ENCODE measurements around the gene COX6B1. TPM values are rescaled to one million over a fixed set of nuclear protein-coding genes. Genes with fewer than 3 reads are reported as not detected.
A peak's percentile ranks its signal among the peaks of the same experiment; 100 is the strongest.
"Not testable (repeated sequence)": the region's sequence is repeated elsewhere in the genome, so short reads cannot be mapped to it uniquely, and the experiment has no call there.

Gene COX6B1
- polyA plus RNA-seq, 2 donors = 1,022 to 1,339 TPM

DNA sequence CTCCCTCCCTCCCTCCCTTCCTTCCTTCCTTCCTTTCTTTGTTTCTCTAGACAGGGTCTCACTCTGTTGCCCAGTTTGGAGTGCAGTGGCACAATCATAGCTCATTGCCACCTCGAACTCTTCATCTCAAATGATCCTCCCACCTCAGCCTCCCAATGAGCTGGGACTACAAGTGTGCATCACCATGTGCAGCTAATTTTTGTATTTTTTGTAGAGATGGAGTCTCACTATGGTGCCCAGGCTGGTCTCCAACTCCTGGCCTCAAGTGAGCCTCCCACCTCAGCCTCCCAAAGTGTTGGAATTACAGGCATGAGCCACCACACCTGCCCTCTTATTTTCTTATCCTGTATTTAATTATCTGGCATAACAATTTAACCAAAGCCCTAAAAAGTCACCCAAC lies 22.6 kb downstream of the COX6B1 start:
- Histone ChIP-seq H3K4me3 (ENCODE audit: low read depth in 1 of 2, low read length in 2 of 2) (no peak overlapping the region), H3K9me3 (ENCODE audit: control insufficient read depth in 2 of 2, insufficient read depth in 1 of 2, low read depth in 1 of 2, low read length in 1 of 2) (no peaks in the 10 kb centered on the region), H3K27ac (ENCODE audit: low read depth in 2 of 2, low read length in 1 of 2) (no peak overlapping the region), H3K27me3 (ENCODE audit: control insufficient read depth in 1 of 2, insufficient read depth in 2 of 2, low read length in 2 of 2) (no peaks in the 10 kb centered on the region), H3K4me1 (ENCODE audit: control insufficient read depth in 2 of 2, insufficient read depth in 2 of 2, low read length in 1 of 2) (peaks cover 3 to 4% of the 10 kb centered on the region in 2 donors), H3K36me3 (ENCODE audit: control insufficient read depth in 2 of 2, insufficient read depth in 2 of 2, low read length in 1 of 2) (no peaks in the 10 kb centered on the region)
- WGBS, 2 donors = 70 to 83% methylated on average over 1 of the region's 1 CpG

DNA sequence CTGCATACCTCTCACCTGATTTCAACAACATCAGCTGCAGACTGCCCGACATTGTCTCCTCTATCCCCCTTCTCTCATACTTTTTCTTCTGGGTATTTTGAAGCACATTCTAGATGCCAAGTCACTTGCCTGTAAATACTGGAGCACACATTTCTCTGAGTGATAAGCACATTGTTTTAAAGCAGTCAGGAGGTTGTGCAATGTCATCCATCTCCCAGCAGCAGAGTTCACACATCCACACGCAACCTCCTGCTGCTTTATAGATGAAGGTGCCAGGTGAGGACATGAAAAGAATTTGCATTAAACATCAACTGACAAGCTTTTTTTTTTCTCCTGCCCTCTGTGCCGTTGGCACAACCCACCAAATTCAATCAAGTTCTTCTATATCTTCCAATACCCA lies 23.7 kb downstream of the COX6B1 start:
- 27 to 39% methylated on average over 3 of the region's 3 CpGs for WGBS, 2 donors
- Histone ChIP-seq H3K27ac (ENCODE audit: low read depth in 2 of 2, low read length in 1 of 2) (no peak overlapping the region), H3K27me3 (ENCODE audit: control insufficient read depth in 1 of 2, insufficient read depth in 2 of 2, low read length in 2 of 2) (no peaks in the 10 kb centered on the region)

DNA sequence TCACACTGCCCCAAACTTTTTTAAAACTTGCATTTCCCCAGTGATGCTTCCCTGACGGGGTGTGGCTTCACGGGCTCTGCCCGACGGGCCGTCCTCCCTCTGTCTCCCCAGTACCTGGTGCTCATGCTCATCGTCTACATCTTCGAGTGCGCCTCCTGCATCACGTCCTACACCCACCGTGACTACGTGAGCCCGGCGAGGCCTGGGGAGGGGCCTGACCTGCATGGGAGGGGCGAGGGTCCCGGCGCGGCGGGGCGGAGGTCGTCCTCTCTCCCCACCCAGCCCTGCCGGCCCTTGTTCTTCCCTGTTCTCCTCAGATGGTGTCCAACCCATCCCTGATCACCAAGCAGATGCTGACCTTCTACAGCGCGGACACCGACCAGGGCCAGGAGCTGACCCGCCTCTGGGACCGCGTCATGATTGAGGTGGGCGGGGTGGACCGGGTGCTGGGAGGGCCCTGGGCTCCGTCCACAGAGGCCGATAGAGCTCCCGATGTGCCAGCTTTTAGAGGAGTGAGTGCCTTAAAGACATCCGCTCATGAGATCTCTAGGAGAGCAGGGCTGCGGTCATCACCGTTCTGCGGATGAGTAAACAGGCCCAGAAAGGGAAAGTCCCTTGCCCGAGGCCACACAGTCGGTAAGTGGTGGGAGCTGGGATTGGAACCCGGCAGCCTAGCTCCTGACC lies 25.1 kb downstream of the COX6B1 start:
- Histone ChIP-seq H3K4me1 (ENCODE audit: control insufficient read depth in 2 of 2, insufficient read depth in 2 of 2, low read length in 1 of 2) (peaks cover 3 to 4% of the 10 kb centered on the region in 2 donors), H3K27me3 (ENCODE audit: control insufficient read depth in 1 of 2, insufficient read depth in 2 of 2, low read length in 2 of 2) (no peaks in the 10 kb centered on the region), H3K4me3 (ENCODE audit: low read depth in 1 of 2, low read length in 2 of 2) (peak overlapping the region; percentile 7 to 21), H3K36me3 (ENCODE audit: control insufficient read depth in 2 of 2, insufficient read depth in 2 of 2, low read length in 1 of 2) (no peaks in the 10 kb centered on the region), H3K27ac (ENCODE audit: low read depth in 2 of 2, low read length in 1 of 2) (no peak overlapping the region), H3K9me3 (ENCODE audit: control insufficient read depth in 2 of 2, insufficient read depth in 1 of 2, low read depth in 1 of 2, low read length in 1 of 2) (no peaks in the 10 kb centered on the region)
- 5% methylated on average over 39 of the region's 39 CpGs for WGBS, 2 donors

More for the DNA sequence above, 23.7 kb downstream of the COX6B1 start:
- H3K36me3 ChIP-seq (ENCODE audit: control insufficient read depth in 2 of 2, insufficient read depth in 2 of 2, low read length in 1 of 2) = no peaks in the 10 kb centered on the region
- H3K9me3 ChIP-seq (ENCODE audit: control insufficient read depth in 2 of 2, insufficient read depth in 1 of 2, low read depth in 1 of 2, low read length in 1 of 2) = no peaks in the 10 kb centered on the region
- H3K4me3 ChIP-seq (ENCODE audit: low read depth in 1 of 2, low read length in 2 of 2) = no peak overlapping the region
- H3K4me1 ChIP-seq (ENCODE audit: control insufficient read depth in 2 of 2, insufficient read depth in 2 of 2, low read length in 1 of 2) = peaks cover 3 to 4% of the 10 kb centered on the region in 2 donors

DNA sequence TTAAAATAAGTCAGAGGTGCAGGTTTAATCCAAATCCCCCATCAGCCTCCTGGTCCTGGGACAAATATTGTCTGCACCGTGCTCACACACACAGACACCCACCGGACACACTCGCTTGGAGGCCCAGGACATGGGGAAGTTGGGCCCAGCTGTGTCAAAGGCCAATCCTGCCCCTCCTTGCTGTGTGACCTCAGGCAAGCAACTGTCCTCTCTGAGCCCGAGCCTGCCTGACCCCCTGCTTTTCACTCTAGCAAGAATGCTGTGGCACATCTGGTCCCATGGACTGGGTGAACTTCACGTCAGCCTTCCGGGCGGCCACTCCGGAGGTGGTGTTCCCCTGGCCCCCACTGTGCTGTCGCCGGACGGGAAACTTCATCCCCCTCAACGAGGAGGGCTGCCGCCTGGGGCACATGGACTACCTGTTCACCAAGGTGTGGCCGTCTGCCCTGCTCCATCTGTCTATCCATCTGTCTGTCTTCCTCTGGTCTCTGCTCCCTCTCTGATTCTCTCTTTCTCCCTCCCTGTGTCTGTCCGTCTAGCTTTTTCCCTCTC lies 27.5 kb downstream of the COX6B1 start:
- H3K27me3 ChIP-seq (ENCODE audit: control insufficient read depth in 1 of 2, insufficient read depth in 2 of 2, low read length in 2 of 2) = no peaks in the 10 kb centered on the region
- 76 to 77% methylated on average over 15 of the region's 15 CpGs for WGBS, 2 donors
- H3K9me3 ChIP-seq (ENCODE audit: control insufficient read depth in 2 of 2, insufficient read depth in 1 of 2, low read depth in 1 of 2, low read length in 1 of 2) = no peaks in the 10 kb centered on the region
- no peak overlapping the region for H3K4me3 ChIP-seq (ENCODE audit: low read depth in 1 of 2, low read length in 2 of 2)
- no peak overlapping the region for H3K27ac ChIP-seq (ENCODE audit: low read depth in 2 of 2, low read length in 1 of 2)
- H3K36me3 ChIP-seq (ENCODE audit: control insufficient read depth in 2 of 2, insufficient read depth in 2 of 2, low read length in 1 of 2) = no peaks in the 10 kb centered on the region
- H3K4me1 ChIP-seq (ENCODE audit: control insufficient read depth in 2 of 2, insufficient read depth in 2 of 2, low read length in 1 of 2) = peaks cover 3 to 4% of the 10 kb centered on the region in 2 donors

DNA sequence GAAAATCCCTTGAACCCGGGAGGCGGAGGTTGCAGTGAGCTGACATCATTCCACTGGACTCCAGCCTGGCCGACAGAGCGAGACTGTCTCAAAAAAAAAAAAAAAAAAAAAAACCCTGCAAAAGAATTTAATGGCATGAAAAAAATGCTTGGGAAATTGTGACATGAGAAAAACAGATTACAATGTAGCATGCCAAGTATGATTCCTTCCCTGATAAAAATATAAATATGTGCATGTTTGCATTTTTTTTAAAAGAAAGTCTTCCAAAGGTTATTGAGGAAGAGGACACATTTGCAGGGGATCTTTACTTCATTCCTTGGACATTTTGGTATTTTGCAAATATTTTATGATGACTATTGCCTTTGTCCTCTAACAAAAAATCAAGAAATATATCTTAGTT lies 41.7 kb downstream of the COX6B1 start:
- H3K27me3 ChIP-seq (ENCODE audit: control insufficient read depth in 1 of 2, insufficient read depth in 2 of 2, low read length in 2 of 2) = no peaks in the 10 kb centered on the region
- H3K9me3 ChIP-seq (ENCODE audit: control insufficient read depth in 2 of 2, insufficient read depth in 1 of 2, low read depth in 1 of 2, low read length in 1 of 2) = no peaks in the 10 kb centered on the region
- H3K4me1 ChIP-seq (ENCODE audit: control insufficient read depth in 2 of 2, insufficient read depth in 2 of 2, low read length in 1 of 2) = no peaks in the 10 kb centered on the region
- no peak overlapping the region for H3K27ac ChIP-seq (ENCODE audit: low read depth in 2 of 2, low read length in 1 of 2)
- H3K4me3 ChIP-seq (ENCODE audit: low read depth in 1 of 2, low read length in 2 of 2) = no peak overlapping the region
- H3K36me3 ChIP-seq (ENCODE audit: control insufficient read depth in 2 of 2, insufficient read depth in 2 of 2, low read length in 1 of 2) = no peaks in the 10 kb centered on the region
- 69 to 75% methylated on average over 4 of the region's 4 CpGs for WGBS, 2 donors

DNA sequence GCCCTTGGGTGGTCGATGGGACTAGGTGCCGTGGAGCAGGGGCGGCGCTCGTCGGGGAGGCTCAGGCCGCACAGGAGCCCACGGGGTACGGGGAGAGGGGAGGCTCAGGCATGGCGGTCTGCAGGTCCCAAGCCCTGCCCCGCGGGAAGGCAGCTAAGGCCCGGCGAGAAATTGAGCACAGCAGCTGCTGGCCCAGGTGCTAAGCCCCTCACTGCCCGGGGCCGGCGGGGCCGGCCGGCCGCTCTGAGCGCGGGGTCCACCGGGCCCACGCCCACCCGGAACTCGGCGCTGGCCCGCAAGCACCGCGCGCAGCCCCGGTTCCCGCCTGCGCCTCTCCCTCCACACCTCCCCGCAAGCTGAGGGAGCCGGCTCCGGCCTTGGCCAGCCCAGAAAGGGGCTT lies 43.0 kb downstream of the COX6B1 start:
- WGBS, 2 donors = 95 to 97% methylated on average over 21 to 37 of the region's 37 CpGs
- not testable (repeated sequence) for H3K4me1 ChIP-seq (ENCODE audit: control insufficient read depth in 2 of 2, insufficient read depth in 2 of 2, low read length in 1 of 2); H3K4me3 ChIP-seq (ENCODE audit: low read depth in 1 of 2, low read length in 2 of 2); H3K27ac ChIP-seq (ENCODE audit: low read depth in 2 of 2, low read length in 1 of 2); H3K27me3 ChIP-seq (ENCODE audit: control insufficient read depth in 1 of 2, insufficient read depth in 2 of 2, low read length in 2 of 2); H3K36me3 ChIP-seq (ENCODE audit: control insufficient read depth in 2 of 2, insufficient read depth in 2 of 2, low read length in 1 of 2); H3K9me3 ChIP-seq (ENCODE audit: control insufficient read depth in 2 of 2, insufficient read depth in 1 of 2, low read depth in 1 of 2, low read length in 1 of 2)

DNA sequence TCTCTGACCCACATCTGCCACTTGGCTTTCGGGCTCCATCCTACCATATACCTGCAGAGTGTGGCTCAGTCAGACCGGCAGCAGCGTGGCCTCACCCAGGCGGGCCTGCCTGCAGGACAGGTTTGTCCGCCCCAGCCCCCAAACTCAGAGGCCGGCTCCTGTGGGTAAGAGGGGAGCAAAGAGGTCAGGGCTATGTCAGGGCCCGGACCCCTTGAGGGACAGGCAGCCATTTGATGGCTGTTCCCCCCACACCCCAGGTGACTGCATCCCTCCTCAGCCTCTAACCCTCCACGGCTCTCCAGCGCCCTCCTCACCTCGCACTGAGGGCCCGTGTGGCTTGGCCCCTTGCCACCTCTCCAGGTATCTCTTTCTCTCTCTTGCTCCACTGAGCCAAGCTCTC lies 43.9 kb downstream of the COX6B1 start:
- Histone ChIP-seq H3K4me3 (ENCODE audit: low read depth in 1 of 2, low read length in 2 of 2) (no peak overlapping the region), H3K27ac (ENCODE audit: low read depth in 2 of 2, low read length in 1 of 2) (no peak overlapping the region), H3K9me3 (ENCODE audit: control insufficient read depth in 2 of 2, insufficient read depth in 1 of 2, low read depth in 1 of 2, low read length in 1 of 2) (no peaks in the 10 kb centered on the region), H3K27me3 (ENCODE audit: control insufficient read depth in 1 of 2, insufficient read depth in 2 of 2, low read length in 2 of 2) (no peaks in the 10 kb centered on the region), H3K36me3 (ENCODE audit: control insufficient read depth in 2 of 2, insufficient read depth in 2 of 2, low read length in 1 of 2) (no peaks in the 10 kb centered on the region), H3K4me1 (ENCODE audit: control insufficient read depth in 2 of 2, insufficient read depth in 2 of 2, low read length in 1 of 2) (no peaks in the 10 kb centered on the region)
- 54 to 55% methylated on average over 11 of the region's 11 CpGs for WGBS, 2 donors

DNA sequence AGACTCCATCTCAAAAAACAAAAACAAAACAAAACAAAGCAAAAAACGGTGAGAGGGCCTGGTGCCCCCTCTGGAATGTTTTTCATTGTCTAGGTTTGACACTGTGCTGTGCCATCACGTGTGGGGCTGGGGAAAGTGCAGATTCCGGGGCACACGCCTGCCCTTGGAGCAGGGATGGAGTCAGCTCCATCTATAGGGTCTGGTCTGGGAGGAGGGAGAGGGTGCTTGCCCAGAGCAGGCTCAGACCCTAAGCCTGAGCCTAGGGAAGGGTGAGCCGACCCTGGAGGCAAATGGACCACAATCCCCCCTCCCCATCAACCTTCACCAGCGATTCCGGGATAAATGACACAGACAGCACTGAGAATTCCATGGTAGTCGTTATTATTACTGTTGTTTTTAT lies 45.3 kb downstream of the COX6B1 start:
- no peak overlapping the region for H3K4me3 ChIP-seq (ENCODE audit: low read depth in 1 of 2, low read length in 2 of 2)
- no peaks in the 10 kb centered on the region for H3K9me3 ChIP-seq (ENCODE audit: control insufficient read depth in 2 of 2, insufficient read depth in 1 of 2, low read depth in 1 of 2, low read length in 1 of 2)
- H3K27ac ChIP-seq (ENCODE audit: low read depth in 2 of 2, low read length in 1 of 2) = no peak overlapping the region
- H3K27me3 ChIP-seq (ENCODE audit: control insufficient read depth in 1 of 2, insufficient read depth in 2 of 2, low read length in 2 of 2) = no peaks in the 10 kb centered on the region
- no peaks in the 10 kb centered on the region for H3K36me3 ChIP-seq (ENCODE audit: control insufficient read depth in 2 of 2, insufficient read depth in 2 of 2, low read length in 1 of 2)
- 12% methylated on average over 8 of the region's 8 CpGs for WGBS, 2 donors
- no peaks in the 10 kb centered on the region for H3K4me1 ChIP-seq (ENCODE audit: control insufficient read depth in 2 of 2, insufficient read depth in 2 of 2, low read length in 1 of 2)

DNA sequence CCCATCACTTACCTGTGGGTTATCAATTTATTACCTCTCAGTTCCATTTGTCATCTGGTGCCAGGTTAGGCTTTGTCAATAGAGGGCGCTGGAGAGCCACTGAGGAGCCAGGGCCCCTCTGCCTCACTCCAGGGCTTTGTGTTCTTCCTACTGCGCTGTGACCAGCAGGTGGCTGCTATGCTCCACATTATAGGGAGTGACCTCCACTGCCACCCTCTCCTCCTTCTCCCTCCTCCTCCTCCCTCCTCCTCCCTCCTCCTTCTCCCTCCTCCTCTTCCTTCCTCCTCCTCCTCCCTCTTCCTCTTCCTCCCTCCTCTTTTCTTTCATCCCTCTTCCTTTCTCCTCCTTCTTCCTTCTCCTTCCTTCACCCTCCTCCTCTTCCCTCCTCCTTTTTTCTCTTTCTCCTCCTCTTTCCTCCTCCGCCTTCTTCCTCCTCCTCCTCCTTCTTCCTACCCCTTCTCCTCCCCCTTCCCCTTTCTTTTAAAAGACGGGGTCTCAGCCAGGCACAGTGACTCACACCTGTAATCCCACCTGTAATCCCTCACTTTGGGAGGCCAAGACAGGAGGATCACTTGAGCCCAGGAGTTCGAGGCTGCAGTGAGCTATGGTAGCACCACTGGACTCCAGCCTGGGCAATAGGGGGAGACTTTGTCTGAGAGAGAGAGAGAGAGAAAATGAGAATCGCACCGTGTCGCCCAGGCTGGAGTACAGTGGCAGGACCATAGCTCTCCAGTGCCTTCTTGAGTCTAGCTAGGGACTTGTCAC lies 45.9 kb downstream of the COX6B1 start:
- Histone ChIP-seq H3K36me3 (ENCODE audit: control insufficient read depth in 2 of 2, insufficient read depth in 2 of 2, low read length in 1 of 2) (no peaks in the 10 kb centered on the region), H3K4me1 (ENCODE audit: control insufficient read depth in 2 of 2, insufficient read depth in 2 of 2, low read length in 1 of 2) (no peaks in the 10 kb centered on the region), H3K4me3 (ENCODE audit: low read depth in 1 of 2, low read length in 2 of 2) (no peak overlapping the region), H3K27ac (ENCODE audit: low read depth in 2 of 2, low read length in 1 of 2) (peak overlapping the region in 1 of 2 donors; percentile 20), H3K9me3 (ENCODE audit: control insufficient read depth in 2 of 2, insufficient read depth in 1 of 2, low read depth in 1 of 2, low read length in 1 of 2) (no peaks in the 10 kb centered on the region), H3K27me3 (ENCODE audit: control insufficient read depth in 1 of 2, insufficient read depth in 2 of 2, low read length in 2 of 2) (no peaks in the 10 kb centered on the region)
- WGBS, 2 donors = 27 to 34% methylated on average over 8 of the region's 8 CpGs

Data from esophagus (tissue), 2 donors.